GM12878 (cell line): Measurements from ENCODE around the gene DENND4C. TPM values are rescaled to one million over a fixed set of nuclear protein-coding genes. Genes with fewer than 3 reads are reported as not detected.

Experiments used
- BHLHE40 ChIP-seq, 2 experiments: fragments of 450-650 bp in 1 of 2; IDR thresholded peaks; 2 replicates each; pipeline ENCODE4 v1.6.1; 2011 to 2017; ENCODE audit warnings: low read depth in 2 of 2, borderline replicate concordance in 1 of 2, improper control_type of control experiment in 1 of 2, low read length in 1 of 2, mild to moderate bottlenecking in 1 of 2
- CBX3 ChIP-seq: fragments of 200-600 bp; sonication (generic); IDR thresholded peaks from 2 replicates; pipeline ENCODE4 v1.6.1; 2016; ENCODE audit warnings: low read depth, borderline replicate concordance
- CEBPB ChIP-seq, 2 experiments: fragments of 150-350 bp in 1 of 2; IDR thresholded peaks; 2 replicates each; pipeline ENCODE4 v1.6.1; 2012 to 2014; ENCODE audit warnings: low read depth in 2 of 2, low read length in 2 of 2, borderline replicate concordance in 1 of 2, inconsistent platforms in 1 of 2
- EZH2 ChIP-seq: IDR thresholded peaks from 2 replicates; pipeline ENCODE4 v1.6.1; 2012; ENCODE audit warnings: low read depth, mild to moderate bottlenecking, control low read depth, inconsistent platforms, low read length, borderline replicate concordance; ENCODE audit not compliant: control insufficient read depth
- HSF1 ChIP-seq: fragments of 150-350 bp; IDR thresholded peaks from 2 replicates; pipeline ENCODE4 v1.6.1; 2014; ENCODE audit warnings: mild to moderate bottlenecking, low read depth, low read length
- JUNB ChIP-seq: IDR thresholded peaks from 2 replicates; pipeline ENCODE4 v1.6.1; 2016; ENCODE audit warnings: antibody characterized with exemption, mild to moderate bottlenecking
- JUND ChIP-seq: IDR thresholded peaks from 2 replicates; pipeline ENCODE4 v1.6.1; 2012; ENCODE audit warnings: low read depth, mild to moderate bottlenecking, low read length, improper control_type of control experiment, moderate library complexity
- MXI1 ChIP-seq: fragments of 150-350 bp; IDR thresholded peaks from 2 replicates; pipeline ENCODE4 v1.6.1; 2011; ENCODE audit warnings: low read depth, mild to moderate bottlenecking, inconsistent platforms, low read length, improper control_type of control experiment
- NFIC ChIP-seq: IDR thresholded peaks from 2 replicates; pipeline ENCODE4 v1.6.1; 2012; ENCODE audit warnings: low read depth, mild to moderate bottlenecking, inconsistent platforms, low read length, moderate library complexity
- PAX5 ChIP-seq: IDR thresholded peaks from 2 replicates; pipeline ENCODE4 v1.6.1; 2011; ENCODE audit warnings: low read depth, low read length, borderline replicate concordance
- PML ChIP-seq: IDR thresholded peaks from 2 replicates; pipeline ENCODE4 v1.6.1; 2012; ENCODE audit warnings: low read length, inconsistent platforms
- POLR2AphosphoS5 ChIP-seq: IDR thresholded peaks from 2 replicates; pipeline ENCODE4 v1.6.1; 2011; ENCODE audit warnings: mild to moderate bottlenecking, low read length, inconsistent platforms
- TCF3 ChIP-seq: IDR thresholded peaks from 2 replicates; pipeline ENCODE4 v1.6.1; 2012; ENCODE audit warnings: low read depth, mild to moderate bottlenecking, low read length, borderline replicate concordance; ENCODE audit not compliant: insufficient read depth
- polyA plus RNA-seq, 11 experiments: library from polyadenylated mRNA; depleted of rRNA in 4 of 11; unstranded in 6 of 11; stranded (reverse) in 5 of 11; fragments of >200 nt; fragmentation: Nextera tagmentation in 4 of 11; fragmentation: Illumina TruSeq in 1 of 11; extraction: Ambion mirVana in 4 of 11; extraction: Trizol in 1 of 11; gene quantifications; 1 replicate in 1 of 11; 2 replicates in 10 of 11; pipeline versions ENCODE4 v1.2.1 to v1.2.3, GENCODE V29; 2011 to 2016; ENCODE audit warnings: inconsistent platforms in 2 of 11, missing spikeins in 2 of 11, low read depth in 1 of 11
- total RNA-seq, 4 experiments: library from RNA; depleted of rRNA in 3 of 4; stranded (reverse); fragments of >200 nt in 3 of 4; fragmentation: Illumina TruSeq in 1 of 4; extraction: Trizol in 1 of 4; gene quantifications; 2 replicates each; pipeline versions ENCODE4 v1.2.1 to v1.2.3, GENCODE V29; 2013 to 2021
- TF ChIP-seq, protein P1 (sequence below): IDR thresholded peaks from 2 replicates; pipeline ENCODE4 v1.6.1; 2012; ENCODE audit warnings: low read depth, low read length, improper control_type of control experiment

DENND4C gene
- total and polyA plus RNA-seq, 10 of the 15 experiments (the other 5 are each of a cell fraction or from before 2014, with no cell fraction given): 8.2 to 49.3 (median 24.7) TPM

GRCh38 chr9:19232823-19233194, 2.3 kb downstream of the DENND4C start (continued):
- TF ChIP-seq, protein P1, sequence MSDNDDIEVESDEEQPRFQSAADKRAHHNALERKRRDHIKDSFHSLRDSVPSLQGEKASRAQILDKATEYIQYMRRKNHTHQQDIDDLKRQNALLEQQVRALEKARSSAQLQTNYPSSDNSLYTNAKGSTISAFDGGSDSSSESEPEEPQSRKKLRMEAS: peak; percentile 30; the same call in 1 of the 2 replicates
- peak; percentile 79 for TF ChIP-seq JUNB
- TF ChIP-seq CBX3: no peak
- TF ChIP-seq JUND: no peak
- 0 out of 2 replicates have a peak, but pooled peaks have one; percentile 27 for TF ChIP-seq PML
- no peak for TF ChIP-seq TCF3
- no peak for TF ChIP-seq PAX5
- TF ChIP-seq CEBPB (IDR thresholded peaks at IDR 0.05; ENCODE audit: borderline replicate concordance in 1 of 2, low read depth in 2 of 2, low read length in 2 of 2): no peak
- TF ChIP-seq HSF1: no peak
- TF ChIP-seq EZH2: no peak
- TF ChIP-seq NFIC: peak; percentile 34; the same call in 1 of the 2 replicates
- TF ChIP-seq BHLHE40 (IDR thresholded peaks at IDR 0.05; ENCODE audit: borderline replicate concordance in 1 of 2, low read depth in 2 of 2, low read length in 1 of 2): 0 out of 4 replicates have a peak, but pooled peaks of 1 of the 2 experiments have one; percentile 30
- TF ChIP-seq MXI1: no peak
- no peak for TF ChIP-seq POLR2AphosphoS5
